H1 (cell line): ENCODE results near the gene BCAS1.

Experiments
- BRCA1 ChIP-seq: IDR thresholded peaks from 2 replicates; pipeline ENCODE4 v1.6.1; 2012; ENCODE audit warnings: low read depth, low read length, improper control_type of control experiment
- CEBPB ChIP-seq: IDR thresholded peaks from 2 replicates; pipeline ENCODE4 v1.6.1; 2012; ENCODE audit warnings: low read depth, low read length
- CHD2 ChIP-seq: IDR thresholded peaks from 2 replicates; pipeline ENCODE4 v1.6.1; 2012; ENCODE audit warnings: low read length, improper control_type of control experiment
- CTCF ChIP-seq, 3 experiments: IDR thresholded peaks; 1 replicate in 2 of 3; 2 replicates in 1 of 3; pipeline versions ENCODE4 v1.5.1 to v1.6.1; 2011; ENCODE audit warnings: low read length in 3 of 3, mild to moderate bottlenecking in 3 of 3, inconsistent platforms in 2 of 3, low read depth in 1 of 3, moderate library complexity in 1 of 3; ENCODE audit not compliant: insufficient read depth in 1 of 3; ENCODE audit errors: control extremely low read depth in 1 of 3
- FOSL1 ChIP-seq: IDR thresholded peaks from 2 replicates; pipeline ENCODE4 v1.6.1; 2011; ENCODE audit warnings: mild to moderate bottlenecking, low read depth, low read length, moderate library complexity; ENCODE audit not compliant: insufficient read depth
- HDAC2 ChIP-seq, 2 experiments: fragments of 300-600 bp in 1 of 2; sonication (generic) in 1 of 2; IDR thresholded peaks; 2 replicates each; pipeline ENCODE4 v1.6.1; 2011 to 2012; ENCODE audit warnings: low read depth in 2 of 2, low read length in 2 of 2, mild to moderate bottlenecking in 2 of 2, moderate library complexity in 2 of 2, borderline replicate concordance in 1 of 2, inconsistent platforms in 1 of 2
- KDM5A ChIP-seq: fragments of 200-600 bp; IDR thresholded peaks from 2 replicates; pipeline ENCODE4 v1.7.1; 2012; ENCODE audit warnings: mild to moderate bottlenecking, low read length, inconsistent platforms, mixed read lengths
- PHF8 ChIP-seq: fragments of 200-600 bp; sonication (generic); conservative IDR thresholded peaks from 2 replicates; pipeline ENCODE4 v1.7.1; 2012; ENCODE audit warnings: low read depth, mild to moderate bottlenecking, inconsistent platforms, low read length, moderate library complexity
- POLR2A ChIP-seq, 2 experiments: IDR thresholded peaks; 1 replicate in 1 of 2; 2 replicates in 1 of 2; pipeline ENCODE4 v1.6.1; 2011; ENCODE audit warnings: low read depth in 2 of 2, low read length in 2 of 2, mild to moderate bottlenecking in 2 of 2; ENCODE audit errors: control extremely low read depth in 1 of 2
- SUZ12 ChIP-seq: fragments of 200-600 bp; sonication (generic); IDR thresholded peaks from 2 replicates; pipeline ENCODE4 v1.6.1; 2012; ENCODE audit warnings: mild to moderate bottlenecking, inconsistent platforms, low read length, moderate library complexity, mixed read lengths

DNA sequence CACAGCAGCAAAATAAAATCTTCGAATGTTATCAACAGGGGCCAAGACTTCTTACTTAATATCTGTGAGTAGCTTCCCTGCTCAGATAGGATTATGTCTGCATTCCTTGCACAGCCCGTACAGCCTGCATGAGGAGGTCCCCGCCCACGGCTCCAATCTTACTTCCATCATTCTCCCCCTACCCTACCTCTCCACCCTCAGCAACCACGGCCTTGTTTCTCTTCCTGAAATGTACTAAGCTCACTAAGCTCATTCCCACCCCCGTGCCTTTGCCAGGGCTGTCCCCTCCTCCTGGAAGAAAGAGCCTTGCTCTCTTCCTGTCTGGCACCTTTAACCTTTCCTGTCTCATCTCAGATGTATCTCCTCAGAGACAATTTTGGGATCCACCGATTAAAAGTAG, 120.4 kb downstream of the BCAS1 start:
- TF ChIP-seq KDM5A (no peak), POLR2A (IDR thresholded peaks at IDR 0.05; ENCODE audit: control extremely low read depth in 1 of 2, low read depth in 2 of 2, low read length in 2 of 2) (no peak), CTCF (IDR thresholded peaks at IDR 0.05; ENCODE audit: control extremely low read depth in 1 of 3, insufficient read depth in 1 of 3, low read depth in 1 of 3, low read length in 3 of 3) (no peak), FOSL1 (no peak), PHF8 (no peak), HDAC2 (IDR thresholded peaks at IDR 0.05; ENCODE audit: borderline replicate concordance in 1 of 2, low read depth in 2 of 2, low read length in 2 of 2) (no peak), BRCA1 (no peak), SUZ12 (no peak), CHD2 (no peak), CEBPB (no peak)
